Measurements from ENCODE around the gene CCDC102A. TPM values are rescaled to one million over a fixed set of nuclear protein-coding genes. Genes with fewer than 3 reads are reported as not detected.

CCDC102A gene
- total RNA-seq, 1 donor from 2014 or later, result 10.5 TPM

DNA sequence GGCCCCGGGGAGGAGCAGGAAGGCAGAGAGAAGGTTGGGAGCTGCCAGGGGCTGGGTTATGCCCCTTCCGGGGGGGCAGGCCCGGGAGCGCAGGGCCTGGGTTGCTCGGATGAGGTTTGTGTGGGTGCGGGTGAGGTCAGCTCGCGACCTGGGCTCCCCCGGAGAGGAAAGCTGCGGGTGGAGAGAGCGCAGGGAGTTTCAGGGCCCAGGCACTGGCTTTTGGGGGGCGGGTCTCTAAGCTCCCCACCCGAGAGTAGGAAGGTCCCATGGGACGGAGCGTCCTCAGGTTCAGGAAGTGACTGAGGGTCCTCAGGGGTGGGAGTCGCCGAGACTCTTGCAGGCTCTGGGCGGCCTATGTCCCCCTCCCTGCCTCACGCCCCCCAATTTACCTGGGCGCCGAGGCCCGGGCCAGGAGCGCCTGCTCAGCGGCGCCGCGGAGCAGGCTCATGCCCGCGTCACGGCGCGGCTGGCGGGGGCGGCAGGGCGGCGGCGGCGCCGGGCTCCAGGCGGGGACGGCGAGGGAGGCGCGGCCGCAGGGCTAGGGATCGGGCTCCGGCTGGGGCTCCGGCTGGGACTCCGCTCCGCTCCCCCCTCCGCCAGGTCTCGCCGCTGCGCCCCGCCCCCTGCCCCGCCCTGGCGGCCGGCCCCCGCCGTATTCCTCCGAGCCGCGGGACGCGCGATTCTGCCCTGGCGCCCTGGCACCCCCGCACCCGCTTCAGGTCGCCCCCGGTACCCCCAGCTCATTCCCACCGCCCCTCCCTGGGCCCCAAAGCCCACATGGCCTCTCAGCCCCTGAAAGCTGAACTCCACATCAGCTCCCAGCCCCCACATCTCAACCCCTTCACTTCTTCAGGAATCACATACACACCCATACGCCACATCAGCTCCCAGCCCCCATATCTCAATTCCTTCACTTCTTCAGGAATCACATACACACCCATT lies 50.2 kb downstream of the CCDC102A start, which contains the start of gene DOK4:
Gene DOK4 (minus strand): TSS at position 578 of the 942 bp plus-strand sequence. CDS start 6,986 bp downstream, outside the sequence.
- DNase-seq (peak; percentile 91), ATAC-seq (ENCODE audit: poor library complexity) (peak; percentile 98)
- intact Hi-C loops (cut with DNase I), result no loop called here

DNA sequence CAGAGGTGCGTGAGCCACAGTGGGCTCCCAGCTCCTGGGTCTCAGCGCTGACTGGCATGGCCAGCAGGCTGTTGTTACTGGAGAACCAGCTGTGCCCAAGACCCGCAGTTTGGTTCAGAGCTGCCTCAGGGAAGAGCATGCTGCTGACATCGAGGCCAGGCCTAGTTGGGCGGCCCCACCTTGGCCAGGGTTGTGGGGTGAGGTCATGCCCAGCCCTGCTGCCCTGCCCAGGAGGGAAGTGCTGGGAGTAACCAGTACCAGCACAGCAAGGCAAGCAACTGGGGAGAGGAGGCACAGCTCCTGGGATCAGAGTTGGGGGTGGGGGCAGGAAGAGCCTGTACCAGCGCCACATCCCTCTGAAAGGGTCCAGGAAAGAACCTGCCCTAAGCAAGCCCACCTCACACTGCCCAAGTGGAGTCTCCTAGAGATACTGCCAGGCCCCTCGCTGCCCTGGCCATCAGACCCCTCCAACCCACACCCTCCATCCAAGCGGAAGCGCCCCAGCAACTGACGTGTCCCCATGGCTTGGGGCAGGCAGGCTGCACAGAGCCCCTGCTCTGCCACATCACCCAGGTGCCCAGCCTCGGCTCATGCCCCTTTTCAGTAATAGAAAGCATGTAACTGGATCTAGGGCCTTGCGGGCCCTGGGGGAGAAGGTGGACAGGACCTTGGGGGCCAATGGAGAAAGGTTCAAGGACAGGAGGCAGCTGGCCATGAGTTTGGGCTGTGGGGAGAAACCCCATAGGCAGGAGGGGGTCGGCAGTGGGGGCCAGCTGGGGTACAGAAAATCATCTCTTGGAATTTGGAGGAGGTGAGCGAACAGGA lies 51.1 kb downstream of the CCDC102A start:
- ATAC-seq (ENCODE audit: poor library complexity), result no peak

DNA sequence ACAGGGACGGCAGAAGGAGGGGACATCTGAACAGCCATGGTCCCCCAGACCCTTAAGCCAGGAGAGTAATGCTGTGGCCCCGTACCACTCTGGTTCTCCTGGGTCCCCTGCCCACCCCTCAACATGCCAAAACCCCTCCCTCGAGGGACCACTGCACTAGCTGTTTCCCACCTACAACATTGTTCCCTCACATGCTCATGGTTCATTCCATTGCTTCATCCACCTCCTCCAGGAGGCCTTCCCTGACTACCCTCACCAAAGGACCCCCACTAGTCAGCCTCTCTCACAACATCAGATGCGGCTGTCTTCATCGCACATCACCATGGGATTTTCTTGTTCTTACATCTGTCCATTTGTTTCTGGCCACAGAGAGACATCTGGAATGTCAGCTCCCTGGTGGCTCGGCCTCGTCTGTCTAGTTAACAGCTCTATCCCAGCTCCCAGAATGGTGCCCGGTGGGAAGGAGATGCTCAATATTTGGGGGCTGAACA lies 51.8 kb downstream of the CCDC102A start:
- intact Hi-C loops (cut with DNase I), result no loop called here
- no peak for DNase-seq

More for the DNA sequence above, 51.1 kb downstream of the CCDC102A start:
- no peak for DNase-seq
- intact Hi-C loops (cut with DNase I), result no loop called here

DNA sequence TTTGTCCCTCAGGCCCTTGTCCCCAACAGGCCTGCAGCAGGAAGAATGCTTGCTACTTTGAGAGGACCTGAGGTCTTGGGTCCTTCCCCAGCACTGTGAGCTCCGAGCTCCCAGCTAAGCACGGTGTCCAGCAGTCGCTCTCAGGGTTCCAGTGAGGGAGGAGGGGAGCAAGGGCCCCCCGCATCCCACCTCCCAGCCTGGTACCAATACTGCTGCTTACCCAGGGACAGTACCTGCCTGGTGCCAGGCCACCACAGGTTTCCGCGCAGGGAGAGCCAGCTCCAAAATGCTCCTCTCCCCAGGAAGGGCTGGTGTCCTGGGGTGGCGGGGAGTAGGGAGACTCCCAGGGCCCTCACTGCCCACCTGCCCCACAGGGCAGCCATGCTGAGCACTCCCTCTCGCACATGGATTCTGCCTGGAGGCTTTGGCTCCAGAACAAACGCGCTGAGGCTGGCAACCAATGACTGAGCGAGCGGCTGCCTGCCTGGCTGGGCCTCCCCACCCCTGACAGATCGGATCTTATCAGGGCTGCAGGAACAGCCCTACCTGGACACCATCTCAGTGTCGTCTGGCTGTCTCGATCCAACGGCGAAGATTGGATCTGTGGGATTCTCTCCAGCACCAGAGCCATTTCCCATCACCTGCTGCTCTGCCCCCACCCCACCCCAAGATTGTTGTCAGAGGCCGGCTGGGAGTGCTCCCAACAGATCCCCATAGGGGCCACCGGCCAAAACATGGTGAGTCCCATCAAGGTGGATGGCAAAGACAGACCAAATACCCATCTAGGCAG lies 52.5 kb downstream of the CCDC102A start:
- intact Hi-C loops (cut with DNase I), result no loop called here

More for the DNA sequence above, 51.8 kb downstream of the CCDC102A start:
- ATAC-seq (ENCODE audit: poor library complexity), result no peak

DNA sequence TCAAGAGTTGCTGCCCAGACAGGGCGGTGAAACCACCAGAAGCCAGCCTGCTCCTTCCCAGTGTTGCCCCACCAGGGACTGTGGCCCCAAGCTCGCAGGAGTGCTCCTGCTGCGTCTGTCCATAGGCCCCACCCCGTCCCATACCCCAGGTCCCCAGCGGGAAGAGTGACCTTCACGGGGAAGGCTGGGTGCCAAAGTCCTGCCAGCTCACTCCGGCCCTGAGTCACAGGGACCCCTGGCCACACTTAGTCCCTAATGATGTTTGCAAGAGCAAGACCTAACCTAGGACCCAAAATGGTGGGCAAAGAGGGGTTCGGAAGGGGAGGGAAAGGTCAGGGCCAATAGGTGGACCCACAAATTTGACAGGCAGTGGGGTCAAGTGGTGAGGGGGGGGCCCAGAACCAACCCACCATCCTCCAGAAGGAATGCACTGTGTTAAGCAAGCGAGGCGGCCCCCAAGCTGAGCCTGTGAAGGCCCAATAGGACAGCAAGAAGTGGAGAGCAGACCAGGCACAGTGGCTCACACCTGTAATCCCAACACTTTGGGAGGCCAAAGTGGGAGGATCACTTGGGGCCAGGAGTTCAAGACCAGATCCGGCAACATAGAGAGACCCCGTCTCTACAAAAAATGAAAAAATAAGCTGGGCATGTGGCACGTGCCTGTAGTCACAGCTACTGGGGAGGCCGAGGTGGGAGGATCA lies 53.4 kb downstream of the CCDC102A start:
- ATAC-seq (ENCODE audit: poor library complexity) (no peak), DNase-seq (no peak)
- intact Hi-C loops (cut with DNase I), result no loop called here

More for the DNA sequence above, 52.5 kb downstream of the CCDC102A start:
- ATAC-seq (ENCODE audit: poor library complexity) (no peak), DNase-seq (no peak)

DNA sequence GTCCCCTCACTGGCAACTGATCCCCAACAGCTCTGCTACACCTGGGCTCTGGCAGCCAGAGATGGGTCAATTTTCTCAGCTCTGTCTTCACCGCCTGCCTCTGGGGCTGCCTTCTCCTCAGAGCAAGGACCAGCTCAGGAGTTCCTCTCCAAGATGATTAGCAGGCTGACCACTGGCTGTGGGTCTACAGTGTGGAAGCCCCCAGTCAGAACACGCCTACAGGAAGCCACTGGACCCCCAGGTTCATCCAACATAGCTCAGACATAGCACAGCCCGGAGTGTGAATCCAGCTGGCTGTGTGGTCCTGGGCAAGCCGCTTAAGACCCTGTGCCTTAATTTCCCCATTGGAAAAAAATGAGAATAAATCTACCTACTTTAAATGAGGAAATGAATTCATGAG lies 55.0 kb downstream of the CCDC102A start:
- DNase-seq (no peak), ATAC-seq (ENCODE audit: poor library complexity) (no peak)
- intact Hi-C loops (cut with DNase I), result no loop called here

DNA sequence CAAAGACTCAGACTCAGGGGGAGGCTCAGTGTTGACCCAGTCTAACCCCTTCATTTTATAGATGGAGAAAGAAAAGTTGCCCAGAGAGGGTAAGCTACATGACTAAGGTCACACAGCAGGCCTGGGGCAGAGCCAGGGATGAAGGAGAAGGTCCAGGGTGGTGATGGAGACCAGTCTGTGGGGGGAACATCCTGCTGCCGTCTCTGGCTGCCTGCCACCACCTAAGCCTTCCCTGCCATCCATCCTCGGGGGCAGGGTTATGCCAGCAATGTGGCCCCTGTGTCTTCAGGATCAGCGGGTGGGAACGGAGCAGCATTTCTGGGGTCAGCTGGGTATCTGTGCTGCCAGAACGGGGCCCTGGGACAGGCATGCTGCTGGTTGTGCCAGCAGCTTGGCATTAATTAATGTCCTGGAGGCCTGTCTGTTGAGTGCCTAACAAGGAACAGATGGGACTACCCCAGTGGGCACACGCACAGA lies 55.6 kb downstream of the CCDC102A start:
- DNase-seq (no peak), ATAC-seq (ENCODE audit: poor library complexity) (no peak)
- intact Hi-C loops (cut with DNase I), result no loop called here

DNA sequence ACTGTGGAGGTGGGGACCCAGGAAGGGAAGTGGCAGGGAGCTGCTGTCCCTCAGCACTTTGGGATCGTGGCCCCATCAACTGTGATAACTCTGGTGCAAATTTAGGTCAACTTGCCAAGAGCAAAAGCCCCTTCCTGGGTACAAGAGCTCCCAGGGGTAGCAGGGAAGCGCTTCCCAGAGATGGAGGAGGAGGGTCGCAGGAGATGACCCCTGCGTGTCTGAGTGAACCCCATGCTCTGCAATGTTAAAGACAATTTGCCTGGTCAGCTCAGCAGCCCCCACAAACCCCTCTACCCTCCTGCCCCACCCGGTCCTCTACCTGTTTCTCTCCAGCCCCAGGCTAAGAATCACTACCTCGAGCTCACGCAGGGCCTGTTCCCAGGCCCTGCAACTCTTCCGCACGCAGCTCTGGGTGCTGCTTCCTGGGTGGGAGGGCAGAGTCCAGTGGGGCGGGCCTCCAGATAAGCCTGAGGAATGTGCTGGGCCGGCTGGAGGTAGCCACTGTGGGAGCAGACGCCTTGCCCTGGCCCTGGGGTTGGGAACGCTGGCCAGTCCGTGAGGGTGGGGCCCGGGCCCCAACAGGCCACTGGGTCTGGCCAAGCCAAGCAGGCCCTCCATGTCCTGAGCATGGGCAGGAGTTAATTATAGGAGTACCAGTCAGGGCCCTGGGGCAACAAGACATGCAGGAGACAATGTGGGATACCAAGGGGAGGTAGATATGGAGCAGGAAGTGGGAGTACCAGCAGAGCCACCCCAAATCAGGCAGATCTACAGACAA lies 56.2 kb downstream of the CCDC102A start:
- peak; percentile 76 for ATAC-seq (ENCODE audit: poor library complexity)
- intact Hi-C loops (cut with DNase I), result no loop called here
- peak; percentile 79 for DNase-seq

DNA sequence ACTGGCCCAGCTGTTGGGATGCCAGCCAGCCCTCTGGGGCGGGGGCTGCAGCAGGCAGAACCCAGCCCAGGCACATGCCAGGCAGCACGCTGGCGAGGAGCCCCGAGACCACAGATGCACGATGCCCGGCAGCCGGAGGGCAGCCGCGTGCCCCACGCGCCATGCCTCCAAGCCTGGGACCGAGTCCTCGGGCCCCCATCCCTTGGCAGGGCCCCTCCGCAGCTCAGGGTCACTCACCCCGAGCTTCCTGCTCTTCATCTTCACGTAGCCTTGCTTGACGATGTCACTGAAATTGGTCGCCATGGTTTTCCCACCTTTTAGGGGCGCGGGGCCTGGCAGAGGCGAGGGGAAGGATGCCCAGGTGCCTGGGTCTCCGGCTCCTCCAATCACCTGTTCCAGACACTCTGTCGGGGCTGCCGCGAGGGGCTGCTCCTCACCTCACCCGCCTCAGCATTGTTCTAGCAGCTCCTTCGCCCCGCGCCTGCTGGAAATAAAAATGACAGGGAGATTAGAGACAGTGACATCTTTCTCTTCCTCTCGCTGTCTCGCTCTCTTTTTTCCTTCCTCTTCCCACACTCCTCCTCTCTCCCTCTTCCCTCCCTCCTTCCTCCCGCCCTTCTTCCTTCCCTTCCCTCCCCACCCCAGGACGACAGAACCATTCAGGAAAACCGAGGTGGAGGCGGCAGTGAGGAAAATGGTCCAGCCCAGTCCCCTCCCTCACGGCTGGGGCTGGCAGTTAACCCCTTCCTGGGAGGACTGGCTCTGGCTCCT lies 57.0 kb downstream of the CCDC102A start:
- peak; percentile 71 for ATAC-seq (ENCODE audit: poor library complexity)
- peak; percentile 66 for DNase-seq
- intact Hi-C loops (cut with DNase I), result no loop called here

DNA sequence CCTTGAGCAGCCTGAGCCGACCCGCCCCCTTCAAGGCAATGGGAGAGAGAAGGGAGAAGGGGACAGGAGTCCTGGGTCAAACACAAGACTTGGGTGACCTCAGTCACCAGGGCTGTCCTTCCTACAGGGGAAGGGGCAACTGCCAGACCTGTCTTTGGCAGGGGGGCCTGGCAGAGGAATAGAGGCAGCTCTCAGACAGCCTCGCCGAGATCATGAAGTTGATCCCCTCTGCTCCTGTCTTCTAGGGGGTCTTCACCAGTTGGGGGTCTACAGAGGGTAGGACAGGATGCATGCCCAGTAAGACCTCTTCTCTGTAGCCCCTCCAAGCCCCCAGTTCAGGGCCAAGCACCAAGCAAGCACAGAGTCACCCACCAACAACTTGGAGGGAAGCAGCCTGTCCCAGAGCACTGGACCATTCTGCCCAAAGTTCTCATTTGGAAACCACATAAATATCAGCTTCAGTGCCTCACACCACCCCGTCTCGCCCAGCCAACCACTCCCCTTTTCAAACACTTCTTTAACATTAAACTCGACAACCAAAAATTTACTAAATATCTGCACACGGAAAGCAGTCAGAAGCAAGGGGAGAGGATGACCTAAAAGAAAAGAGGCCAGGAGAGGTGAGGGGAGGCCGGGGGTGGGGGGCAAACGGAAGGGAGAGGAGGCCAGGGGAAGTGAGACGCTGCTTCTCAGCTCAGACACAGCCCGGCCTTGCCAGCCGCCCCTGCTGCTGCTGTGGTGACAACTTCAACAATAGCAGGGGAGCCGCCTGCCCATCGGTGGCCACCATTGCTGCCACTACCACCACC lies 57.8 kb downstream of the CCDC102A start:
- peak; percentile 56 for DNase-seq
- no peak for ATAC-seq (ENCODE audit: poor library complexity)
- intact Hi-C loops (cut with DNase I), result no loop called here

DNA sequence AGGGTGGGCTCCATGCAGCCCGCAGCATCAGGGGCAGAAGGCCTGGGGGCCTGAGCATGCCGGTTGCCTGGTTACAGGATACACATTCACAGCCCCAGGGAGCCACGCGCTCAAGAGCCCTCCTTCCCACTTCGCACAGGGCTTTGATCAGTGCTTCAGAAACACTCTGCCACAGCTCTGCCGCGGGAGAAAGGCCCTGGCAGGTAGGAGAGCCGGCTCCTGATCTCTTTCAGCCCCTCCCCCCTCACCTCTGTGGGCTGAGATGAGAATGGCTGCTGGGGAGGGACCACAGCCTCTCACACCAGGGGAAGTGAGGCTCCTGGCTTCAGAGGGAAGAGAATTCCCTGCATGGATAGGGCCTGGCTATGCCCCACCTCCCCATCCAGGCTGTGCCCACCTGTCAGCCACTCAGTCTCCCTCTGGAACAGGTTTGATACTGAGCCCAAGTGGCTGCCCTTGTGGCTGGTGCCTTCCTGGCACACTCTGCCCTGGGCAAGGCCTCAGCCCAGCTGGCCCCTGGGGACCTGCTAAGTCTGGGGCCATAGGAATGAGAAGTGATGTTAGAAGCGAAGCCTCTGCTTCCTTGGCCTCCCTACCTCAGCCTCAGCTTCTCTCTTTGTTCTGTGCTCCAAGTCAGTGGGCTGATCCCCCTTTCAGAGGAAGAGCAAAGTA lies 58.7 kb downstream of the CCDC102A start:
- ATAC-seq (ENCODE audit: poor library complexity) (no peak), DNase-seq (no peak)
- intact Hi-C loops (cut with DNase I), result no loop called here

DNA sequence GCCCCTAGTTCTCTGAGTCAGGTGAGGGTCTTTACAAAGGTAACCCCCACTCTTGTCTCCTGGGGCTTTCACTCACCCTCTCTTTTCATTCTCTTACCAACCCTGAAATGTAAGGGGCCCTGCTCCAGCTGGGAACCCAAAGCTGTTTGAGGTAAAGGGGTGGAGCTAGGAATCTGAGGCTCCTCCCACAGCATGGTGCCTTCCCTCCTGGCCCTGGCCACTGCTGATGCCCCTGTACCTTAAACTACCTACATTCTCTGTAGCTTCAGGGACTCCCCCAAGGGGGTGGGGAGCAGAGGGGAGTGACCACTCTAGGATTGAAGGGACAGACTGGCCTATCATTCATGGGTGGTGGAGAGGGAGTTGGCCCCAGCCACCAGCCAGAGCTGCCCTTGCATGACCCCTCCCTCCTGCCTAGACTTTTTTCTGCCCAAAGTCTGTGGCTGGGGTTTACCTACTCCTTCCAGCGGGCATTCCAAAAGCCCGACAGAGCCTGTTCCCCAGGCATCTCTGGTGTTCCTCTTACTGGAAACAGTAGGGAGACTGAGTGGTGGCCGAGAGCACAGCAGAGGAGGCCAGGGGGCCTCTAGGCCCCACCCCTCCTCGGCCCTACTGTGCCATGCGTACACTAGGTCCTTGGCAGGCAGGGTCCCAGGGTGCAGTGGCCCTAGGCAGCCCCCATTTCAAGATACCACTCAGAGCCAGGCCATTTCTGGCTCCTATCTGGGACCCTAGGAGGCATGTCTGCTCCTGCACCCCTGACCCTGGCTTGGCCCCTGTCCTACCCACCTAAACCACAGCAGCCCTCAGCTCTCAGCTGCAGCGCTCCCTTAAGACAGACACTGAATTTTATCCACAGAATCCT lies 59.6 kb downstream of the CCDC102A start:
- DNase-seq (no peak), ATAC-seq (ENCODE audit: poor library complexity) (no peak)
- intact Hi-C loops (cut with DNase I), result no loop called here

DNA sequence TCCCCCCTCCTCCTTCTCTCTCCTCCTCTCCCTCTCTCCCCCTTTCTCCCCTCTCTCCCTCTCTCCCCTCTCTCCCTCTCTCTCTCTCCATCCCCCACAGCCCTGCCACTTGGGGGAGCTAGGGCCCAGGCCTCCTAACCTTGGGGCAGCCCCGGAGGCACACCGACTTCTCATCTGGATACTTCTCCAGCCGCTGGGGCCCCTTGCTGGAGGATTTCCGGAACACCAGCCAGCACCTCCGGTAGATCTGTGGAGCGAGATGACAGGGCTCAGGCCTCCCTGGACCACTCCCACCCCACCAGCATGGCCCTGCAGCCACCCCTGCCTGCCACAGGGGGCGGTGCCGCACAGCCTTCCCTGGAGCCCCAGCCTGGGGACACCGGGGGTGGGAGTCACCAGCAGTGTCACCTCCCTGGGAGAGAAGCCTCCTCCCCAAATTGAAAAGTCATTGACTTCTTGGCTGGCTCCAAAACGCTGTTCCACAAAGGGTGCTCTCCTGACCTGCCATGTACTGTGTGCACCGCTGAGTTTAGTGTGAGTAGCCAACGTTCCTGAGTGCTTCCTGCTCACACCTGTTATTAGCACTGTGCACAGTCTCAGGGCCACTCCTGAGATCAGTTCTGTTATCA lies 60.5 kb downstream of the CCDC102A start:
- DNase-seq (peak; percentile 64), ATAC-seq (ENCODE audit: poor library complexity) (peak; percentile 28)
- intact Hi-C loops (cut with DNase I), result no loop called here
